ENCODE data around the gene LOC128125822.
A peak's percentile ranks its signal among the peaks of the same experiment; 100 is the strongest.

The LOC128125822 gene

GRCh38 chr6:63556369-63556768 lies 15.9 kb upstream of the LOC128125822 start:
- DNase-seq (ENCODE audit: low read depth) = no peak

DNA sequence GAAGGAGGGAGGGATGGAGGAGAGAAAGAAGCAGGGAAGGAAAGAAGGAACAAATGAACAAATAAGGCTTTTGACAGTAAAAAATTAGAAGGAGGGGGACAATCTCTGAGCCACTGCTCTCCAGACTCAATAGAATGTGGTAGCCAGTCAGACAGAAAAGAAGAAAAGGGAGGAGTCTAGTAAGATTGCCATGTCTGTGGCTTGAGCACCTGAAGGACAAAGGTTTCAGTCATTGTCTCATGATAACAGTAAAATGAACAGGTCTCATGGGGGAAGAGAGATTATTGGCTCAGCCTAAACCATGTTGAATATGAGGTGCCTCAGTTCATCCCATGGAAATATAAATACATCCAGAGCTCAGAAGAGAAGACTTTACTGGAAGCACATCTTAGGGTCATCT lies 14.0 kb upstream of the LOC128125822 start:
- DNase-seq (ENCODE audit: low read depth) = no peak

DNA sequence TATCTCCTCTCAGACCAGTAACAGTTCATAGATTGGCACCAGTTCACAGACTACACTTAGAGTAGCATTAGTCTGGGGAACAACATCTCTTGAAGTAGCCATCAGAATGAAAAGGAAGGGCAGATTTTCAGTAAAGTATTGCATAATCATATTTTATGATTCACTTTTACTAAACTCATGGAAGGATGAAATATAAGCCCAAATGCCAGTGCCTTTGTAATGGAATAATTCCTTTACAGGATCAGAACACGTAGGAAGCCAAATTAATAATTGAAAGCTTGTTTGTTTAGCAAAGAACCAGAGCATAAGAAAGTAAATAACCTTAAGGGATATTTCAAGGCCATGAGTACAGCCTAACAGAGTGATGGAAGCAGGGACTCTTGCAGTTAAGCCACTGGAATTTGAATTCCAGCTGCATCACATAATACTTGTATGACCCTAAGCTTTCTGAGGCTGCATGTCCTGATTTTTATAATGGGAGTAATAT lies 11.4 kb upstream of the LOC128125822 start:
- no peak for DNase-seq (ENCODE audit: low read depth)

DNA sequence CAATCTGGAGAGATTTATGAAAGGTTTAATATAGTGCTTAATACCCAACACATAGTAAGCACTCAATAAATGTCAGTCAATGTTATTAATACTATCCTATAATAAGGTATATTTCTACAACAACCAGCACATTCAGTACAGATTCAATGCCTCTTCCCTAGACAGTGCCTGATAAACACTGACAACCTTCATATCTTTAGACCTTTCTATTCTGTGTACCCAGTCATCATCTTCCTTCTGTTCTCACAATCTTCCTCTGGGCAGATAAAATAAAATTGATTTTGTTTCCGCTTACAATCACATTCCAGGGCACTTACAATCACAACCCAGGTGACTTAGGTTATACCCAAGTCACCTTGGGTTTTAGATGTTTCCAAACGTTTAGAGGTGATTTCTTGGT lies 11.0 kb upstream of the LOC128125822 start:
- DNase-seq (ENCODE audit: low read depth) = no peak

GRCh38 chr6:63563235-63563634 lies 9.0 kb upstream of the LOC128125822 start:
- no peak for DNase-seq (ENCODE audit: low read depth)

DNA sequence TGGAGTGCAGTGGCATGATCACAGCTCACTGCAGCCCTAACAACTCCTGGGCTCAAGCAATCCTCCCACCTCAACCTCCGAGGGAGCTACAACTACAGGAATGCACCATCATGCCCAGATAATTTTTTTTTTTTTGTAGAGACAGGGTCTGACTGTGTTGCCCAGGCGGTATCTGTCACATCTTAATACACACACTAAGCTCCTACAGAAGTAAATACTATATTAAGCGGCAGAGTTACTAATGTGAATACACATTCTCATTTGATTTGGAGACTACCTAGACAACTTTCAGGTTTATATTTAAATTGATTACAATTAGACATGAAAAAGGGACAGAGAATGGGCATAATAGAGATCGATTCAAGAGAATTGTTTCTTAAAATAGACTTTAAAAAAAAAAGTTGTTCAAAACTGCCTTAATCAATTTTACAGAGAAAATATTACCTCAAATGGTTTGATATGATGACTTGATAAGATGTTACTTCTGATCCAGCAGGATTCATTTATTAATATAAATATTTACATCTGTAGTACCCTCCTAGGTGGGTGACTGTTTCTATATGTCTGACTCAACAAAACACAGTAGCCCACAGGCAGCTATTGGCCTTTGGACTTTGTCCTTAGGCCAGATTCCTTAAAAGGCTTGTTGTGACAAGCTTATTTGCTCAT lies 7.1 kb upstream of the LOC128125822 start:
- no peak for DNase-seq (ENCODE audit: low read depth)

DNA sequence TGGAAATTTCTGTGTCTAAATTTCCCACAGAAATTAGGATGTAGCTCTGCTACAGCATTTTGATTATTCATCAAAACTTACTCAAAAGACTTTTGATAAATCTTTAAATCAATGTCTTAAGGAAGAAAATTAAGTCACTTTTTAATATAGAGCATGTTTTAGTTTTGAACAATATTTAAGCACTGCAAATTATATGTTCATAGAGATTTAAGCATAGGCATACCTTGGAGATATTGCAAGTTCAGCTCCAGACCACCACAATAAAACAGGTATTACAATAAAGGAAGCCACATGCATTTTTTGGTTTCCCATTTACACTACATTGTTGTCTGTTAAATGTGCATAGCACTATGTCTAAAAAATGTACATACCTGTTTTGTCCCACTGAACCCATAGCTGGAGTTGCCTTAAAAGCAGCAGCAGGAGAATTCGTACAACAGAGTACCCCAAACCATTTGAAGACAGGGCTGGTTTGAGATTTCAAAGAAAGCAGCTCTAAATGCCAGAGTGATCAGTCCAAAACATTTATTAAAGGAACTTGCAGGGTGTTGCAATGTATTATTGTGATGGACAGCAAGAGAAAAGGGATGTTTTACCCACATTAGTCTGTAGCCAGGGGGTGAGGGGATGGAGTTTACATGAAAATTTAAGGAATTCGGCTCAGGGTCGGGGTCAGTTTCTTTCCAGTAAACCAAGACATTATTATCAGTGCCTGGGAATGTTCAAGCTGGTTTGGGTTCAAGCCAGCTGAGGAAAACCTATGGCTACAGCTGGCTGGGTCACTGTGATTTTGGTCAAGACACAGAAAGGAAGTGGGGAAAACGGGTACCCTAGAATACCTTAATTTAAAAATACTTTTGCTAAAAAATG lies 6.3 kb upstream of the LOC128125822 start:
- no peak for DNase-seq (ENCODE audit: low read depth)

- DNase-seq (ENCODE audit: low read depth) = no peak
These were observed 4.3 kb upstream of the LOC128125822 start for GRCh38 chr6:63567966-63568365.

- peak; percentile 23 for DNase-seq (ENCODE audit: low read depth)
These were observed 778 bp upstream of the LOC128125822 start for GRCh38 chr6:63571361-63572043.

- DNase-seq (ENCODE audit: low read depth) = no peak
These were observed 431 bp downstream of the LOC128125822 start for GRCh38 chr6:63572747-63573075.

- DNase-seq (ENCODE audit: low read depth) = peak; percentile 49
These were observed 1.0 kb downstream of the LOC128125822 start for GRCh38 chr6:63573076-63573898.

DNA sequence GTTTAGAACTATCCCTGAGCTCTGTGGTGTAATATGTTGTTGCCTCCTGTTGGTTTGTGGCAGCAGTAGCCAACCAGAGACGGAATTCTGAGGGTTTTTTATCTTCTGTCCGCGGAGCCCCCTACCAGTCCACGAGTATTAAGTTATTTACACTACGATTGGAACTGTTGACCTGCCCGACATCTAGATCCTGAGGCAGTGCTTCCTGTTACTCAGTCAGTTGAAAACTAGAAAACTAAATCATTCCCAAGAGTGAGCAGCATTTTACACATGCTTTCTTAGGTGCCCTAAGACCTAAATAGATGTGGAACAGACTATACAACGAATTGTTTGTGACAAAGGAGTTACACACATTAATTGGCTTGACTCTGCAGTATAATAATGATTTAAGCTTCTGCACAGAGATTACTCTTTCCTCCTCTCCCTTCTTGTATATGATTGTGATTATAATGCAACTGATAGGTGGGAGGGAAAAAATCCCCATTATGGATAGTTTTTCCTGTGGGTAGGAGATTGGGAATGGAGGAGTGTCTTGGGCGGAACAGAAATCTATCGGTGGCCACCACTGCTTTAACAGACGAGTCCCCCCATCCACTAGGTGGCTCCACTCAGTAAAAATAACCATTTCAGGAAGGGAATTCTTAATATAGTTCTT lies 1.7 kb downstream of the LOC128125822 start:
- DNase-seq (ENCODE audit: low read depth) = peak; percentile 12

- no peak for DNase-seq (ENCODE audit: low read depth)
These were observed 2.2 kb downstream of the LOC128125822 start for GRCh38 chr6:63574554-63574900.

GRCh38 chr6:63576147-63576772 lies 4.0 kb downstream of the LOC128125822 start:
- DNase-seq (ENCODE audit: low read depth) = no peak

DNA sequence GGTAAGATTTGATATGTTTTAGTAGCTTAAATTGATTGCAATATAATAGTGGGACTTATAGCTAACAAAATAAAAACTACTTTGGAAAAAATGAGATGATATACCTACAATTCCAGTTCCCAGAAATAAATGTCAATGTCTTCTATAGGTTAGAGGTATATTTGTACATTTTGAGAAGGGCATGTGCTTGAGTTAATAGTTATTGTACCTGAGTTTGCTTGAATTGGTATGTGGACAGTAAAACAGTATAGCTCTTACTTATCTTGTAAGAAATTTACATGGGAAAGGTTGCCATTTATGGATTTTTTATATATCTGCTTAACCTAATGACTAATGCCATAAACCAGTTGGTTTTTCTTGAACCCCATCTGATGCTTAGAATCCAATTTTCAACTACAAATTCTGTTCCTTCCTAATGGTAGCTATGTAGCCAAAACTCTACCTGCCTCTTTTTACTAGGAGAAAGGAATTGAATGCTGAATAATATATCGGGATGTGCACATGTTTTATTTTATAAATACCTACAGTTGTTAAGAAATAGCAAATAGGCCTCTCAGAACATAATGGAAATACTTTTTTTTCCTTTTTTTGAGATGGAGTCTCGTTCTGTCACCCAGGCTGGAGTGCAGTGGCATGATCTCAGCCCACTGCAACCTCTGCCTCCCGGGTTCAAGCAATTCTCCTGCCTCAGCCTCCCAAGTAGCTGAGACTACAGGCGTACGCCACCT lies 4.9 kb downstream of the LOC128125822 start:
- DNase-seq (ENCODE audit: low read depth) = no peak

GRCh38 chr6:63578757-63579156 lies 6.5 kb downstream of the LOC128125822 start:
- DNase-seq (ENCODE audit: low read depth) = no peak

DNA sequence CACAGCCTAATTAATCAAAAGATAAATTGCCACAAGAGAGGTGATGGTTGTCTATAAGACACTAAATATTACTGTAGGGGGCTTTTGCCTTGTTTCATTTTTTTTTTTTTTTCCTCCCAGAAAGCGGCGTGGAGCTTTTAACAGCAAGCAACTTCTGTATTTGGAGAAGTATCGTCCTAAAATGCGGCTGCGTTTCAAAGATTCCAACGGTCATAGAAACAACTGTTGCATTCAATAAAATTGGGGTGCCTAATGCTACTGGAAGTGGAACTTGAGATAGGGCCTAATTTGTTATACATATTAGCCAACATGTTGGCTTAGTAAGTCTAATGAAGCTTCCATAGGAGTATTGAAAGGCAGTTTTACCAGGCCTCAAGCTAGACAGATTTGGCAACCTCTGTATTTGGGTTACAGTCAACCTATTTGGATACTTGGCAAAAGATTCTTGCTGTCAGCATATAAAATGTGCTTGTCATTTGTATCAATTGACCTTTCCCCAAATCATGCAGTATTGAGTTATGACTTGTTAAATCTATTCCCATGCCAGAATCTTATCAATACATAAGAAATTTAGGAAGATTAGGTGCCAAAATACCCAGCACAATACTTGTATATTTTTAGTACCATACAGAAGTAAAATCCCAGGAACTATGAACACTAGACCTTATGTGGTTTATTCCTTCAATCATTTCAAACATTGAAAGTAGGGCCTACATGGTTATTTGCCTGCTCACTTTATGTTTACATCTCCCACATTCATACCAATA lies 7.8 kb downstream of the LOC128125822 start:
- no peak for DNase-seq (ENCODE audit: low read depth)

GRCh38 chr6:63580704-63580961 lies 8.4 kb downstream of the LOC128125822 start:
- no peak for DNase-seq (ENCODE audit: low read depth)

- no peak for DNase-seq (ENCODE audit: low read depth)
These were observed 9.2 kb downstream of the LOC128125822 start for GRCh38 chr6:63581355-63582013.

Measured in activated T-helper 1 cell treated with Interleukin-2 at 50 U/mL for 16 hours (primary cell).